WI38 (cell line): ENCODE measurements around the gene ZFP30.
A peak's percentile ranks its signal among the peaks of the same experiment; 100 is the strongest.

Experiments used
- H3K4me3 ChIP-seq: 2 replicates; pipeline ENCODE4 v1.5.1; 2011; ENCODE audit warnings: low read depth, mild to moderate bottlenecking, control low read depth, low read length
- CTCF ChIP-seq: IDR thresholded peaks from 2 replicates; pipeline ENCODE4 v1.5.1; 2012; ENCODE audit warnings: low read depth, mild to moderate bottlenecking, control low read depth, low read length

The ZFP30 gene

DNA sequence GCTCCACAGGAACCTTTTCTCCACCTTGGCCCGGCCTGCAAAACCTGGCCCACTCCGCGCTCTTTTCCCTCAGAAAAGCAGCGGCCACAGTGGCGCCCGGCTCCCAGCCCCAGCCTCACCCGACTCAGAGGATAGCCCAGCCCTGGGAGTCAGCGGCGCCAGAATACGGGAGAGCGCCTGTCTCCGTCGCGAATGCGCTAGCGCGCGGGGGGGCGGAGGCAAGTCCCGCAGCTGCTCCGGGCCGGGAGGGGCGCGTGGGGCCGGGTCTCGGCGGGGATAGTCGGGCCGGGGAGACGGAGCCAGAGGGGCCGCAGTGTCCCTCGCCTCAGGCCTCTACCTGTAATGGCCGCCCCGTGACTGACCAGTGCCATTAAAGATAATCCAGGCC lies at the start of gene ZFP30:
ZFP30 (minus strand) TSS at position 165 of the 388 bp plus-strand sequence. CDS start 7,643 bp downstream, outside the sequence.
- TF ChIP-seq CTCF, result no peak
- peak within 1 kb of the TSS; percentile 81 for H3K4me3 ChIP-seq

GRCh38 chr19:37699057-37699456 lies 43.8 kb upstream of the ZFP30 start:
- H3K4me3 ChIP-seq, result no peak overlapping the region
- TF ChIP-seq CTCF, result no peak

- no peak for TF ChIP-seq CTCF
- H3K4me3 ChIP-seq, result no peak overlapping the region
Observed at GRCh38 chr19:37698216-37698615, 43.0 kb upstream of the ZFP30 start.

DNA sequence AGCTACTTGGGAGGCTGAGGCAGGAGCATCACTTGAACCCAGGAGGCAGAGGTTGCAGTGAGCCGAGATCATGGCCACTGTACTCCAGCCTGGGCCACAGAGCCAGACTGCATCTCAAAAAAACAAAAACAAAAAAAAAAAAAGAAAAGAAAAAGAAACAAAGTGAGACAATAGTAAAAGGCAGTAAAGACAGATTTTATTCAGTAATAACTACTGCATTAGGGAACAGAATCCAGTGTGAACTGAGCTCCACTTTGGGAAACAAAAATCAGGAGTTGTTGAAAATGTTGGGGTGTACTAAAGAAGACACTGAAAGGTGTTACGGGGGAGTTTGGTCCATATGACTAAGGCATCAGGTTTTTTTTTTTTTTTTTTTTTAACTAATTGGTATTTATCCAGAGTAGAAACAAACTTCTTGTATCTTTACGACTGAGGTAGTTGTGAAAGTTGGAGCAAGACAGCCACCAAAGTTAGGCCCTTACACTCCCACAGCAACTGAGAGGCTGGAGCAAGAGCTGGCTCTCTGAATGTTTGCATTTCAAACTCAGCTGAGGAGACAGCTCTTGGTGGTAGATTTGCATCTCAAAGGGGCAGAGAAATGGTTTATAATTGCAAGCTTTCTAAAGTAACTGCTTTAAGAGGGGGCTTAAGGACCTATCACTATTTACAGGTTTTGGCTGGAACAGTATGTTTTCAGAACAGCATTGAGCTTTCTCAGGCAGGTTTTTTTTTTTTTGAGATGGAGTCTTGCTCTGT lies 40.1 kb upstream of the ZFP30 start:
- TF ChIP-seq CTCF, result no peak
- H3K4me3 ChIP-seq, result no peak overlapping the region

DNA sequence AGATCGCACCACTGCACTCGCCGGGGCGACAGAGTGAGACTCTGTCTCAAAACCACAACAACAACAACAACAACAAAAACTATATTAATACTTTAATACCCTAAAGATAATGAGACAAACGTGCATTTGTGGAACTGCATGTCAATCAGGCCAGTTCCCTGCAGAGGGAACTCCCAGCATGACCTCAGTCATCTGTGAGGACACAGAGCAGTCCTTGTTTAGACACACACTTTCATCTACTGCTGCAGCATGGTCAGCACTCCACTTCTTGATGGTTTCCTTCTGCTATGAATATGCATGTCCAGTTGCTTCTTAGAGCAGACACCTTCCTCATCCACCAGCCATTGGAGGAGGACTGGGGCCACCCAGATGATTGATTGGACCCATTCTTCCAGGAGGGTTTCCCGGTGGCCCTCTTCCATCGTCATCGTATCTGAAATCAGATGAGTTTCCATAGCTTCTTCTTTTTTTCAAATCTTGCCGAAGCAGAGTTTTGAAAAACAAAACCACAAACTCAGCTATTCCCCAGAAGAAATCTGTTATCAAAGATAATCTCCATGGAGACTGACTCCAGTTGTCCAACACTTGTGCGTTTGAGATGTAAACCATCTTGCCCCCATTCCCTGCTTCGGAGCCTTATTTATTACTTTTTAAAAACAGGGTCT lies 37.8 kb upstream of the ZFP30 start:
- H3K4me3 ChIP-seq, result no peak overlapping the region
- TF ChIP-seq CTCF, result no peak

DNA sequence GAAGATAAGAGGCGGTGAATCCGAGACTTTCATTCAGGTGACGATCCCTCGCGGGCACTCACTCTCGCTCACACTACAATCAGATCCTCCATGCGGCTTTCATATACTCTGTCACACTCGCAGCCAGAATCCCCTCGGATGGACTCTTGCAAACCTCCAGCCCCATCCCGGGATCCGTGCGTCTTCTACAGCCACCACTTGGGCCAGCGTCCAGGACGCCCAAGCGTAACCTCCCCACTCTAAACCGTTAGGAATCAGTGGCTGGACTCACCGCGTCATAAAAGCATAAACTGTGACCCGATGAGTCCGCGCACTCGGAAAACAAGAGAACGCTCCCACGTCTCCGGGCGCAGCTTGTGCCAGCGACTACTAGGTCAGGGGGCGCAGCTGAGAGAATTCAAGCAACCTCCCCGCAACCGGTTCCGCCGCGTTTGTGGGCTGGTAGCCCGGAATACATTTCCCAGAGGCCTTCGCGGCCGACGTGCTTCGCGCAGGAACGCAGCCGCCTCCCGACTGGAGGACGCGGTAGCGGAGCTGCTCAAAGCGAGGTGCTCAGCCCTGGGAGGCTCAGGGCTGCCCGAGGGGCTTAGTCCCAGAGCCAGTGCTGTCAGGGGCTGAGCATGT lies 36.7 kb upstream of the ZFP30 start:
- no peak for TF ChIP-seq CTCF
- H3K4me3 ChIP-seq, result peak overlapping the region; percentile 56

DNA sequence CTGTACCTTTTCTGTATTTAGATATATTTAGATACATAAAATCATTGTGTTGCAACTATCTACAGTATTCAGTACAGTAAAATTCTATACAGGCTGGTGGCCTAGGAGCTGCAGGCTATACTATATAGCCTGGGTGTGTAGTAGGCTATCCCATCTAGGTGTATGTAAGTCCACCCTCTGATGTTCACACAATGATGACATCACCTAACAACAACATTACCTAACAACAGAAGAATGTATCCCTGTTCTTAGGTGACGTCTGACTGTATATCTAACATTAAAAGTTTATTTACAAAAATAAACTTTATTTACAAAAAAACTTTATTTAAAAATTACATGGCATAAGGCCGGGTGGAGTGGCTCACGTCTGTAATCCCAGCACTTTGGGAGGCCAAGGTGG lies 28.3 kb upstream of the ZFP30 start:
- no peak overlapping the region for H3K4me3 ChIP-seq
- TF ChIP-seq CTCF, result no peak
